GM19240 (cell line): Measurements from ENCODE around the gene CNPY3.
A peak's percentile ranks its signal among the peaks of the same experiment; 100 is the strongest.

Source experiments
- DNase-seq: peaks from one replicate; pipeline ENCODE4 v3.0.0; 2011; ENCODE audit warnings: low spot score; ENCODE audit not compliant: insufficient read length

The CNPY3 gene

GRCh38 chr6:42981836-42982235, 52.6 kb downstream of the CNPY3 start:
- DNase-seq: no peak

DNA sequence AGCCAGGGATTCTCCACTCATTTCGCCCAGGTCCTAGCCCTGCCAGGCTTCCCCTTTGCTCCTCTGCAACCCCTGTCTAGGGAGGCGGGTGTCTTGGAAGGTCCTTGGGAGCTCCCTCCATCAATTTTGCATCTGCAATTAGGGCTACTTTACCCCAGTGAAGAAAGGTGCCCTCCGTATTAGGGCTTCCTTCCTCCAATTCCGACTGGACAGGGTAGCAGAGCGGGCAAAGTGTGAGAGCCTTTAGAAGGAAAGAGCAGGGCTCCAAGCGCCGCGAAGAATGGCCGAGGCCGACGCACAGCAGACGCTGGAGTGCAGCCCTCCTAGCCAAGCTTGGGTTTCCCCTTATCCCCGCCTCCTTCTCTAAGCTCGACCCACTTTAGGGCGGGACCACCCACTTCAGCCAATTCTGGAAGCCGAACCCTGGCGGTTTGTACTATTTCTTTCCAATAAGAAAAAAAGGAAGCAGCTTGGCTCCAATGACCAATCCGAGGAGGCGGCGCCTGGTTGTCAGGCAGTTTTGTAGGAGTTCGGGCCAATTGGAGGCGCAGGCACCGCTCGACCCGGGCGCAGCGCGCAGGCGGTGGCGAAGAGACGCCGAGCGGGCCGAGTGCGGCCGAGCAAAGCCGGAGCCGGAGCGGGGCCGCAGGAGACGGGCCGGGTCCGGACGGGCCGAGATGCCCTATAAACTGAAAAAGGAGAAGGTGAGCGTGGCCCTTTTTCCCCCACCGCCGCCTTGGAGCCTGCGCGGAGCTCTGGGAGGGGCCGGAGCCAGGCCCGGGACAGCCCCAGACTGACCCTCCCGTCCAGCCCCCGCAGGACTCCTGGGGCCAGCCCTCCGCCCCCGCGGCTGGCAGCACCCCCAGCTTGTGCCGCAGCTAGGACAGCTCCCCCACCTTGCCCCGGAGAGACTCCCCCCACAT, 55.0 kb downstream of the CNPY3 start, which contains the start of gene PPP2R5D:
PPP2R5D (plus strand) TSS at position 570 of the 923 bp plus-strand sequence; CDS start at position 678, 108 bp downstream.
- DNase-seq: peak; percentile 89

GRCh38 chr6:42984924-42985475, 55.7 kb downstream of the CNPY3 start:
- DNase-seq: no peak

DNA sequence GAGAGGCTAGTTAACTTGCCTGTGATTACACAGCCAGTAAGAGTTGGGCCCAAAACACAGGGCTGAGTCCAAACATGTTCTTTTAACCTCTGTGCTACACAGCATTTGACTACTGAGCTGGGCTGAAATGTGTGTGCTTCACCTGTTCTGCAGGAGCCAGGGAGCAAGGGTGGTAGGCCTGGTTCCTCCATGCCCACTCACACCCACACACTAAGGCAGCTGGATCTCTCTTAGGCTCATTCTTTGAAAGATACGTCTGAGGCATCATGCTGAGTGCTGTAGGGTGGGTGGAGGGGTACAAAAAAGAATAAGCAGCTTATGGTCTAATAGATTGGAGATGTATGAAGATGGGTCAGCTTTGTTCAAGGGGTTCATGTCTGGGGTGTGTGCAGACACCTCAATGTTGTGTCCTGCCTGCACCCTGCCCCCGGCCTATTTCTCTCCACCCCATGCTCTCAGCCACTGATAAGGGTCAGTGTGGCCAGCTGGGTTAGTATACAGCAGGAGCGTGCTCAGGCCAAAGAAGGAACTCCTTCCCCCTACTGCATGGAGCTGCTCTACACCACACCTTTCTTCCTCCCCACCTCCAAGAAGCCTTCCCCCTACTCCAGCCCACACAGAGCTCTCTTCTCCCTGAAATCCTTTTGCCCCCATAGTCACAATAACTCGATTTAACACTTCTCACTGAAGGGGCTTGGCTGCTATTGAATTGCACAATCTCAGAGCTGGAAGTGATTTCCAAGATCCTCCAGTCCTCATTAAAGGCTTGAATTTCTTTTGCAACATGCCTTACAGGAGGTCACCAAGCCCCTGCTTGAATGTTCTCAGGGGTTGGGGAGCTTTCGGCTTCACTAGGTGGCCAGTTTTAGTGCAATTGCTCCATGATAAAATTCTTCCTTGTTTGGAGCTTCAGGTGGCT, 58.5 kb downstream of the CNPY3 start:
- DNase-seq: no peak

DNA sequence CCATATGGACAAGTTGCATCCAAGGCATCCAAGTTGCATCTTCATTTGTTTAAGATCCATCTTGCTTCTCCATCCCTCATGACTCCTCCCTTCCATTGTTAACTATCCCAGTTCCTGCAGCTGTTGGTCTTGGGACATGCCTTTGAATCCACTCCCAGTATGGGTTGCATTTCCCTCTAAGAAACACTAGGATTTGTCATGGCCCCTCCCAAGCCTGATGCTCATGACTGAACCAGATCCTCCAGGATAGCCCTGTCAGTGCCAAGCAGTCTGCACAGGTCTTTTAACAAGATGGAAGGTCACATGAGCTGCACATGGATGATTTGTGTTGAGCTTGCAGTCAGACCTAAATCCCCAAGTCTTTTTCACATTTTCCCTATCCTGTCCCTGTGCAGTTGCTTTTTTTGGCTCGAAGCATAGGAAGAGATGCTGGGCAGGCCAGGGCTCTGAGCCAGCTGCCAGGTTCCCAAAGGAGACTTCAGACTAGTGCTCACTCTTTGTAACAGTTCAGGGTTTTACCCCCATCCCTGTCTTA, 59.3 kb downstream of the CNPY3 start:
- no peak for DNase-seq
